Psoas muscle (tissue), 8 donors: ENCODE data around the gene AANAT. TPM values are rescaled to one million over a fixed set of nuclear protein-coding genes. Genes with fewer than 3 reads are reported as not detected.
"Not testable (repeated sequence)": the region's sequence is repeated elsewhere in the genome, so short reads cannot be mapped to it uniquely, and the experiment has no call there.

ENCODE experiments used
- ATAC-seq, 4 donors: fragments of 200-7000 bp; cut with Tn5 transposase; one replicate each; pipeline ENCODE4 v1.9.1; 2020; ENCODE audit warnings: moderate library complexity in 3 of 4, mild to moderate bottlenecking in 2 of 4
- DNase-seq, 2 donors: peaks; one replicate each; pipeline ENCODE4 v3.0.0-alpha.2; 2020
- H3K27ac ChIP-seq: fragments of 200-600 bp; one replicate; pipeline ENCODE4 v1.8.0; 2022
- H3K27me3 ChIP-seq, 3 donors: fragments of 200-600 bp in 1 of 3; one replicate each; pipeline versions ENCODE4 v1.6.1 to v1.8.0; 2013 to 2022; ENCODE audit warnings: low read length in 2 of 3, mild to moderate bottlenecking in 2 of 3, moderate library complexity in 1 of 3; ENCODE audit not compliant: insufficient read depth in 3 of 3
- H3K36me3 ChIP-seq, 2 donors: fragments of 200-600 bp in 1 of 2; one replicate each; pipeline versions ENCODE4 v1.6.1 to v1.8.0; 2013 to 2022; ENCODE audit warnings: low read depth in 1 of 2, mild to moderate bottlenecking in 1 of 2, moderate library complexity in 1 of 2; ENCODE audit not compliant: insufficient read depth in 1 of 2
- H3K4me1 ChIP-seq: fragments of 200-600 bp; one replicate; pipeline ENCODE4 v1.8.0; 2022
- H3K4me3 ChIP-seq: fragments of 200-600 bp; one replicate; pipeline ENCODE4 v1.8.0; 2022; ENCODE audit warnings: mild to moderate bottlenecking
- H3K9me3 ChIP-seq: fragments of 200-600 bp; one replicate; pipeline ENCODE4 v1.8.0; 2022
- CTCF ChIP-seq: fragments of 200-600 bp; IDR thresholded peaks from one replicate; pipeline ENCODE4 v1.8.0; 2022; ENCODE audit warnings: antibody characterized with exemption
- WGBS, 3 donors: extraction: QIAGEN DNeasy Blood & Tissue Kit; methylation state at CpG; one replicate each; pipeline versions ENCODE4 v1.1.6 to v1.1.7; 2013; 5-methylcytosine and 5-hydroxymethylcytosine counted together
- intact Hi-C, 2 donors: fragments of 100-400 bp; cut with DNase I; formaldehyde crosslinking; loops; one replicate each; pipeline versions ENCODE4 v1.11.0 to v1.14.2; 2022
- polyA plus RNA-seq, 3 donors: library from polyadenylated mRNA; stranded (reverse); fragments of 200-250 nt; gene quantifications; one replicate each; pipeline ENCODE4 v1.2.3, GENCODE V29; 2013
- total RNA-seq, 4 donors: library from RNA; stranded (reverse); fragmentation: NEBNext Ultra II Directional in 2 of 4; extraction: Animal tissue kit (Norgen Biotek cat#: 25700) in 2 of 4; gene quantifications; one replicate each; pipeline versions ENCODE4 v1.2.1 to v1.2.4, GENCODE V29; 2021 to 2023
- donor health status: healthy with polysubstance abuse.
- donor health status: DM: no; HTN: no; CAD: no; lungs with moderate emphysema.
- donor health status: Bipolar disorder and iron deficiency.
- donor health status: healthy.
- donor health status: DM: yes; HTN: yes; CAD: no.
- donor health status: DM: no; HTN: no; CAD: no.
- donor health status: DM: no; HTN: no; CAD: no.
- donor health status: DM: yes; HTN: yes; CAD: no.

The AANAT gene
- total and polyA plus RNA-seq, 7 donors = 0.09 to 0.13 TPM; not detected in 5

- no peak for TF ChIP-seq CTCF
- WGBS, 3 donors = 67 to 76% (median 70%) methylated on average over 11 of the region's 11 CpGs
- Histone ChIP-seq H3K4me1 (peaks cover 40% of the 10 kb centered on the region), H3K9me3 (no peaks in the 10 kb centered on the region), H3K27me3 (no peaks in the 10 kb centered on the region), H3K27ac (peak overlapping the region; percentile 94), H3K36me3 (no peaks in the 10 kb centered on the region), H3K4me3 (peak overlapping the region; percentile 85)
- DNase-seq (no peak), ATAC-seq (no peak)
- intact Hi-C loops = loop anchor here in 1 of 2 donors (10.0 kb wide), 1 partner anchor 197 kb away; the partner anchor contains the start of gene QRICH2
Measured at GRCh38 chr17:76501827-76502307, 34.5 kb downstream of the AANAT start.

GRCh38 chr17:76502341-76503211 is 35.2 kb downstream of the AANAT start:
- 72 to 84% (median 73%) methylated on average over 8 of the region's 8 CpGs for WGBS, 3 donors
- ATAC-seq (no peak), DNase-seq (no peak)
- intact Hi-C loops = loop anchor here in 1 of 2 donors (10.0 kb wide), 1 partner anchor 198 kb away; the partner anchor contains the start of gene QRICH2
- TF ChIP-seq CTCF = no peak
- H3K4me1 ChIP-seq = peaks cover 33% of the 10 kb centered on the region
- H3K36me3 ChIP-seq = no peaks in the 10 kb centered on the region
- no peaks in the 10 kb centered on the region for H3K27me3 ChIP-seq
- H3K27ac ChIP-seq = no peak overlapping the region
- no peaks in the 10 kb centered on the region for H3K9me3 ChIP-seq
- H3K4me3 ChIP-seq = no peak overlapping the region

GRCh38 chr17:76504117-76504516 is 36.7 kb downstream of the AANAT start:
- DNase-seq (no peak), ATAC-seq (no peak)
- Histone ChIP-seq H3K27ac (no peak overlapping the region), H3K27me3 (no peaks in the 10 kb centered on the region), H3K4me3 (no peak overlapping the region), H3K9me3 (no peaks in the 10 kb centered on the region), H3K36me3 (no peaks in the 10 kb centered on the region), H3K4me1 (peaks cover 19% of the 10 kb centered on the region)
- no peak for TF ChIP-seq CTCF
- 70 to 91% (median 84%) methylated on average over 6 to 7 of the region's 7 CpGs for whole genome bisulfite sequencing, 3 donors
- intact Hi-C loops = loop anchor here in 1 of 2 donors (10.0 kb wide), 1 partner anchor 199 kb away; the partner anchor contains the start of gene QRICH2

GRCh38 chr17:76506408-76507345 is 39.3 kb downstream of the AANAT start:
- peak; percentile 96 for TF ChIP-seq CTCF
- Histone ChIP-seq H3K4me3 (no peak overlapping the region), H3K27ac (peak overlapping the region; percentile 32), H3K4me1 (peaks cover 4% of the 10 kb centered on the region), H3K9me3 (no peaks in the 10 kb centered on the region), H3K27me3 (no peaks in the 10 kb centered on the region), H3K36me3 (no peaks in the 10 kb centered on the region)
- WGBS, 3 donors = 19 to 22% (median 21%) methylated on average over 24 of the region's 24 CpGs
- DNase-seq (peak; percentile 85 to 92), ATAC-seq (peak; percentile 82 to 89 (median 85))
- intact Hi-C loops = loop anchor here (1.0 to 10.0 kb wide), 5 partner anchors 40 to 204 kb away; partner anchors contain the start of genes AANAT (in 1 of the 2) and QRICH2 (in 1 of the 2)

- not testable (repeated sequence) for H3K27ac ChIP-seq, H3K27me3 ChIP-seq, DNase-seq, ATAC-seq, H3K4me1 ChIP-seq, H3K4me3 ChIP-seq, H3K9me3 ChIP-seq, H3K36me3 ChIP-seq
- WGBS, 3 donors = 57 to 66% (median 66%) methylated on average over 14 of the region's 14 CpGs
- intact Hi-C loops = loop anchor here (5.0 to 10.0 kb wide), 3 partner anchors 101 to 206 kb away; partner anchors contain the start of gene QRICH2 (in 1 of the 2)
Measured at GRCh38 chr17:76508472-76509063, 41.2 kb downstream of the AANAT start.
